Tibial nerve (tissue), 3 donors: ENCODE data around the gene TNFSF13.

ENCODE experiments used
- EP300 ChIP-seq, 2 donors: sonication (generic); formaldehyde crosslinking; IDR thresholded peaks; one replicate each; pipeline ENCODE4 v1.6.1; 2017; ENCODE audit warnings: antibody characterized with exemption in 2 of 2, mild to moderate bottlenecking in 1 of 2
- POLR2A ChIP-seq, 2 donors: fragments of 450-650 bp; IDR thresholded peaks; one replicate each; pipeline ENCODE4 v1.6.1; 2017; ENCODE audit warnings: antibody characterized with exemption in 2 of 2, mild to moderate bottlenecking in 2 of 2, moderate library complexity in 2 of 2

DNA sequence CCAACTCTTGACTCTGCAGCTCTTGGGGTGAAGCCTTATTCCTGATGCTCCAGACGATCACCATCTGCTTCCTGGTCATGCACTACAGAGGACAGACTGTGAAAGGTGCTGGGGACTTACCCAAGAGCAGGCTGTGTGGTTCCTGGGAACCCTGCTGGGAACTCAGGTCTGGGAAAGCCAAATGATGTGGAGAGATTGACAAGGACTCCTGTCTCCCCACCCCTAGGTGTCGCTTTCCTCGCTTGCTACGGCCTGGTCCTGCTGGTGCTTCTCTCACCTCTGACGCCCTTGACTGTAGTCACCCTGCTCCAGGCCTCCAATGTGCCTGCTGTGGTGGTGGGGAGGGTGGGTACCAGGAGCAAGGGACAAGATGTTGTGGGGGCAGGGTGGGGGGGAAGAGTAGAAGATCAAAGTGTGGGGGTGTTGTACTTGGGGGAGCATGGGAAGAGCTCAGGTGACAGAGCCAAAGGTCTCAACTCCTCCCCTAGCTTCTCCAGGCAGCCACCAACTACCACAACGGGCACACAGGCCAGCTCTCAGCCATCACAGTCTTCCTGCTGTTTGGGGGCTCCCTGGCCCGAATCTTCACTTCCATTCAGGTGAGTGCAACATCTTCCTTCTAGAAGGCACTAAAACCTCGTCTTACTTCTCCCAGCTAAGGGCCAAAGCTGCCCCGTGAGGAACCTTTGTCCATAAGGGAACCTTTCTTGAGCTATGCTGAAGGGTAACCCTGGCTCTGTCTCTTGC, 28.3 kb downstream of the TNFSF13 start:
- TF ChIP-seq EP300 (IDR thresholded peaks at IDR 0.05) (no peak), POLR2A (IDR thresholded peaks at IDR 0.05) (no peak)
